Progenitor cell of endocrine pancreas (in vitro differentiated cells): ENCODE results near the gene CREG1. TPM values are rescaled to one million over a fixed set of nuclear protein-coding genes. Genes with fewer than 3 reads are reported as not detected.

Source experiments
- DNase-seq: peaks from one replicate; pipeline ENCODE4 v3.0.0; 2021; ENCODE audit warnings: low spot score; ENCODE audit not compliant: unreplicated experiment
- H3K27ac Mint-ChIP-seq: 2 replicates; pipeline ENCODE4 v1.8.0; 2021; ENCODE audit warnings: mild to moderate bottlenecking, moderate library complexity, mixed read lengths
- H3K27me3 Mint-ChIP-seq: 2 replicates; pipeline ENCODE4 v1.8.0; 2021; ENCODE audit warnings: mixed read lengths
- H3K36me3 Mint-ChIP-seq: 2 replicates; pipeline ENCODE4 v1.8.0; 2022; ENCODE audit warnings: mixed read lengths; ENCODE audit not compliant: insufficient read depth
- H3K4me1 Mint-ChIP-seq: 2 replicates; pipeline ENCODE4 v1.8.0; 2021; ENCODE audit warnings: low read depth, mixed read lengths
- H3K4me3 Mint-ChIP-seq: 2 replicates; pipeline ENCODE4 v1.8.0; 2021; ENCODE audit warnings: low read depth, mild to moderate bottlenecking, moderate library complexity, mixed read lengths
- H3K9me3 Mint-ChIP-seq: 2 replicates; pipeline ENCODE4 v1.8.0; 2021; ENCODE audit warnings: low read depth, mixed read lengths
- total RNA-seq: library from RNA; stranded (reverse); gene quantifications from 2 replicates; pipeline ENCODE4 v1.2.1, GENCODE V29; 2021
- TF ChIP-seq, protein P1 (sequence below): fragments of 200-600 bp; sonication (generic); IDR thresholded peaks from one replicate; pipeline ENCODE4 v1.5.0; 2021; ENCODE audit warnings: antibody characterized with exemption, mild to moderate bottlenecking; ENCODE audit not compliant: unreplicated experiment

CREG1 gene
- total RNA-seq, 1 donor from 2014 or later: 27.7 TPM

GRCh38 chr1:167541610-167542009 lies 12.0 kb downstream of the CREG1 start:
- Mint-ChIP-seq H3K9me3 (no peaks in the 10 kb centered on the region), H3K36me3 (no peaks in the 10 kb centered on the region), H3K4me1 (peaks cover 4% of the 10 kb centered on the region), H3K4me3 (no peak overlapping the region), H3K27me3 (no peaks in the 10 kb centered on the region), H3K27ac (no peak overlapping the region)
- TF ChIP-seq, protein P1, sequence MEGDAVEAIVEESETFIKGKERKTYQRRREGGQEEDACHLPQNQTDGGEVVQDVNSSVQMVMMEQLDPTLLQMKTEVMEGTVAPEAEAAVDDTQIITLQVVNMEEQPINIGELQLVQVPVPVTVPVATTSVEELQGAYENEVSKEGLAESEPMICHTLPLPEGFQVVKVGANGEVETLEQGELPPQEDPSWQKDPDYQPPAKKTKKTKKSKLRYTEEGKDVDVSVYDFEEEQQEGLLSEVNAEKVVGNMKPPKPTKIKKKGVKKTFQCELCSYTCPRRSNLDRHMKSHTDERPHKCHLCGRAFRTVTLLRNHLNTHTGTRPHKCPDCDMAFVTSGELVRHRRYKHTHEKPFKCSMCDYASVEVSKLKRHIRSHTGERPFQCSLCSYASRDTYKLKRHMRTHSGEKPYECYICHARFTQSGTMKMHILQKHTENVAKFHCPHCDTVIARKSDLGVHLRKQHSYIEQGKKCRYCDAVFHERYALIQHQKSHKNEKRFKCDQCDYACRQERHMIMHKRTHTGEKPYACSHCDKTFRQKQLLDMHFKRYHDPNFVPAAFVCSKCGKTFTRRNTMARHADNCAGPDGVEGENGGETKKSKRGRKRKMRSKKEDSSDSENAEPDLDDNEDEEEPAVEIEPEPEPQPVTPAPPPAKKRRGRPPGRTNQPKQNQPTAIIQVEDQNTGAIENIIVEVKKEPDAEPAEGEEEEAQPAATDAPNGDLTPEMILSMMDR: no peak
- DNase-seq: no peak

GRCh38 chr1:167541003-167541402 lies 12.6 kb downstream of the CREG1 start:
- TF ChIP-seq, protein P1: no peak
- H3K27me3 Mint-ChIP-seq: no peaks in the 10 kb centered on the region
- H3K4me3 Mint-ChIP-seq: no peak overlapping the region
- DNase-seq: no peak
- no peaks in the 10 kb centered on the region for H3K36me3 Mint-ChIP-seq
- peaks cover 4% of the 10 kb centered on the region for H3K4me1 Mint-ChIP-seq
- no peak overlapping the region for H3K27ac Mint-ChIP-seq
- no peaks in the 10 kb centered on the region for H3K9me3 Mint-ChIP-seq

GRCh38 chr1:167538657-167539056 lies 14.9 kb downstream of the CREG1 start:
- Mint-ChIP-seq H3K4me3 (no peak overlapping the region), H3K36me3 (no peaks in the 10 kb centered on the region), H3K9me3 (no peaks in the 10 kb centered on the region), H3K4me1 (peaks cover 2% of the 10 kb centered on the region), H3K27me3 (no peaks in the 10 kb centered on the region), H3K27ac (no peak overlapping the region)
- TF ChIP-seq, protein P1: no peak
- DNase-seq: no peak

DNA sequence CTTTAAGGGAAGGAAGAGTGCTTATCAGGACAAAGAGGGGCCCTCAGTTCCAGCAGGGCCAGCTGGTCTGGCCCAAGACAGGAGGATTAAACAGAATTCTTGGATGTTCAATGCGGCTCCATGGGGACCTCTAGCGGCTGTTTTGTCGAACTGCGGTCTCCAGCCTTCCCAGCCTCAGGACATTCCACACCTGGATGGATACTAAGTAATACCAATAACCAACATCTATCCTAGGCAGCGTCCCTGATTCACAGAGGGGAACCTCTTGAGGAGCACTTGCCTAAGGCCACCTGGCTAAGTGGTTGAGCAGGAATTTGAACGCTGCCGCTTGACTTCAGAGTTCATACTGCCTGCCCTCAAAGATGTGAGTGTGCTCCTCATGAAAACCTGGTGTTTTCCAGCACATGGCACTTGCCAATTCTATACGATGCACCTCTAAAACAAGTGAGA lies 19.7 kb downstream of the CREG1 start:
- Mint-ChIP-seq H3K9me3 (no peaks in the 10 kb centered on the region), H3K36me3 (no peaks in the 10 kb centered on the region), H3K27me3 (no peaks in the 10 kb centered on the region), H3K4me3 (no peak overlapping the region), H3K27ac (no peak overlapping the region), H3K4me1 (peaks cover 3% of the 10 kb centered on the region)
- peak; percentile 70 for DNase-seq
- TF ChIP-seq, protein P1: peak; percentile 97

DNA sequence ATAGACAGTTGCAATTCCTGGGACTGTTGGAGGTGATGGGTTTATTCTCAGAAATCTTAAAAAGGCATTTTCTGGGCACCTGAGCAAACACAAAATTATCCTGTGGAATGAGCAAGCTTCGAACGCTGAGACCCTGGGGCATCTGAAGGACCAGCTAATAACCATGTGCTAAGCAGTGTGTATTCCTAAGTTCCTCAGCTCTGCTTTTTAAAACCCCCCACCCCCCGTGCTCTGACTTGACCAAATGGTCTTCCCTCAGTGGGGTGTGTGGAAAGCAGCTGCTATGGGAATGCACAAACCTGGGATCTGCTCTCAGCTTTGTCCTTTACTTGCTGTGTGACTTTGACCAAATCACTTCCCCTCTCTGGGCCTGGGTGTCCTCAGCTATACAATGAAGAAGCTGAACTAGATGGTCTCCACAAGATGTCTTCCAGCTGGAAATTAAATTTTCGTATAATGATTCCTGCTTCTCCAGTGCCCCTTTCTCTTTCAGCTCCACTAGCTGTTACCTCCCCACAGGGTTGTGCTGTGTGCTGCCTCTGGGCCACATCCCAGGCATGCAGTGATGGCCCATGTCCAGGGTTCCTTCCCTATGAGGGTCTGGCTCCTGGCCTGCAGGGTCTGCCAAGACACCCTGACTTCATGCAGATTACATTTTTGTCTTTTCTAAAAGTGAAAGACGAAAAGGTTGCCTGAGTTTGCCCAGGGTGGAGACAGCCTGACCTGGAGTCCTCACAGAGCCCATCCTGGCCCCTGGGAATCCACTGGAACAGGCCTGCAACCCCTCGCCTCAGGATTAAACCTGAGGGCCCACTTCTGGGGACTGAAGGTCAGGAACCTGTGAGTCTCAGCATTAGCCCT lies 20.4 kb downstream of the CREG1 start:
- no peaks in the 10 kb centered on the region for H3K27me3 Mint-ChIP-seq
- no peaks in the 10 kb centered on the region for H3K36me3 Mint-ChIP-seq
- DNase-seq: no peak
- no peak overlapping the region for H3K4me3 Mint-ChIP-seq
- TF ChIP-seq, protein P1: no peak
- H3K27ac Mint-ChIP-seq: no peak overlapping the region
- peaks cover 4% of the 10 kb centered on the region for H3K4me1 Mint-ChIP-seq
- no peaks in the 10 kb centered on the region for H3K9me3 Mint-ChIP-seq
